ENCODE data around the gene INCA1. TPM values are rescaled to one million over a fixed set of nuclear protein-coding genes. Genes with fewer than 3 reads are reported as not detected.
"Not testable (repeated sequence)": the region's sequence is repeated elsewhere in the genome, so short reads cannot be mapped to it uniquely, and the experiment has no call there.

The INCA1 gene
- polyA plus RNA-seq, 1 of the 3 experiments (the other 2 are of a cell fraction), result 1.2 TPM

GRCh38 chr17:5031365-5032082, 34.2 kb upstream of the INCA1 start:
- H3K27ac ChIP-seq (ENCODE audit: low read depth in 2 of 2, low read length in 1 of 2), result peak overlapping the region in 1 of 2 experiments; percentile 11; a peak in 1 of 4 replicates
- H3K9me3 ChIP-seq, result no peaks in the 10 kb centered on the region
- H3K4me2 ChIP-seq, result peak overlapping the region; percentile 71
- 10% methylated on average over 20 of the region's 48 CpGs for WGBS (ENCODE audit: low lambda C conversion rate)
- no peaks in the 10 kb centered on the region for H3K36me3 ChIP-seq (replicated peaks in 1 of 2; ENCODE audit: control insufficient read depth in 1 of 2, insufficient read depth in 2 of 2, low read length in 1 of 2)
- no peaks in the 10 kb centered on the region for H4K20me1 ChIP-seq (ENCODE audit: insufficient read depth)
- POLR2A ChIA-PET, result no interaction called here
- no peaks in the 10 kb centered on the region for H3K79me2 ChIP-seq (ENCODE audit: insufficient read depth)
- peak; percentile 43; the same call in 1 of the 2 replicates for TF ChIP-seq GABPA (IDR thresholded peaks at IDR 0.05; ENCODE audit: low read depth)
- no peak for TF ChIP-seq PBX3 (IDR thresholded peaks at IDR 0.05)
- TF ChIP-seq EP300 (IDR thresholded peaks at IDR 0.05; ENCODE audit: borderline replicate concordance in 1 of 2, low read depth in 1 of 2, low read length in 1 of 2), result no peak
- peak; percentile 66 for TF ChIP-seq CTCF (IDR thresholded peaks at IDR 0.05)
- peak; percentile 55 for TF ChIP-seq SMC3 (IDR thresholded peaks at IDR 0.05; ENCODE audit: low read depth, low read length)
- no peak for TF ChIP-seq GATA2 (CRISPR knock-in tag; IDR thresholded peaks at IDR 0.05)
- no peak for TF ChIP-seq RXRA (IDR thresholded peaks at IDR 0.05; ENCODE audit: borderline replicate concordance, low read depth)
- no peak for TF ChIP-seq FOXJ3 (CRISPR knock-in tag; IDR thresholded peaks at IDR 0.05)
- TF ChIP-seq EZH2phosphoT487 (IDR thresholded peaks at IDR 0.05; ENCODE audit: borderline replicate concordance, low read depth), result no peak
- TF ChIP-seq MXI1 (IDR thresholded peaks at IDR 0.05; ENCODE audit: low read depth, low read length), result no peak
- TF ChIP-seq TCF12 (IDR thresholded peaks at IDR 0.05), result no peak
- no peak for TF ChIP-seq NFIC (IDR thresholded peaks at IDR 0.05; ENCODE audit: borderline replicate concordance)
- no peak for TF ChIP-seq FOXM1 (IDR thresholded peaks at IDR 0.05; ENCODE audit: low read depth)
- 0 out of 2 replicates have a peak, but pooled peaks have one; percentile 51 for TF ChIP-seq SIN3A (IDR thresholded peaks at IDR 0.05; ENCODE audit: borderline replicate concordance, low read depth, low read length)
- no peak for TF ChIP-seq RCOR1 (IDR thresholded peaks at IDR 0.05; ENCODE audit: low read length)
- peak; percentile 43 for TF ChIP-seq RAD21 (IDR thresholded peaks at IDR 0.05; ENCODE audit: low read length)
- peak; percentile 94 for TF ChIP-seq MAX (IDR thresholded peaks at IDR 0.05; ENCODE audit: low read depth)
- no peak for TF ChIP-seq USF1 (IDR thresholded peaks at IDR 0.05; ENCODE audit: borderline replicate concordance, low read depth)
- no peak for TF ChIP-seq TAF1 (IDR thresholded peaks at IDR 0.05; ENCODE audit: borderline replicate concordance, low read depth, low read length)
- CTCF ChIA-PET, result interaction anchor here (0.7 to 3.7 kb wide), 13 partner anchors 10 to 51 kb away, joined by 3 to 26 read pairs (median 4); no protein-coding TSS in a partner anchor
- H3F3A ChIP-seq (replicated peaks; ENCODE audit: insufficient read depth), result peaks cover 4% of the 10 kb centered on the region
- H3K9me2 ChIP-seq, result no peaks in the 10 kb centered on the region
- peak; percentile 95 for DNase-seq
- H3K27me3 ChIP-seq (ENCODE audit: insufficient read depth), result no peaks in the 10 kb centered on the region
- H2AFZ ChIP-seq (ENCODE audit: low read depth), result peak overlapping the region; percentile 99
- peak overlapping the region; percentile 34 to 55; a peak in 3 of 4 replicates for H3K4me3 ChIP-seq (ENCODE audit: low read depth in 2 of 2, low read length in 1 of 2)
- peaks cover 0 to 2% of the 10 kb centered on the region in 2 experiments; a peak in 1 of 4 replicates for H3K4me1 ChIP-seq (ENCODE audit: control insufficient read depth in 1 of 2, insufficient read depth in 2 of 2, low read depth in 1 of 2, low read length in 1 of 2)
- H3K9ac ChIP-seq, result peak overlapping the region; percentile 43; the same call in 1 of the 2 replicates

- H3K4me3 ChIP-seq (ENCODE audit: low read depth in 2 of 2, low read length in 1 of 2); H3K9me2 ChIP-seq; POLR2A ChIA-PET; H3K79me2 ChIP-seq (ENCODE audit: insufficient read depth); H4K20me1 ChIP-seq (ENCODE audit: insufficient read depth); H2AFZ ChIP-seq (ENCODE audit: low read depth); H3K36me3 ChIP-seq (replicated peaks in 1 of 2; ENCODE audit: control insufficient read depth in 1 of 2, insufficient read depth in 2 of 2, low read length in 1 of 2); H3K9ac ChIP-seq; H3K27ac ChIP-seq (ENCODE audit: low read depth in 2 of 2, low read length in 1 of 2); H3K9me3 ChIP-seq; H3K27me3 ChIP-seq (ENCODE audit: insufficient read depth); H3K4me1 ChIP-seq (ENCODE audit: control insufficient read depth in 1 of 2, insufficient read depth in 2 of 2, low read depth in 1 of 2, low read length in 1 of 2); DNase-seq; H3K4me2 ChIP-seq: not testable (repeated sequence)
- H3F3A ChIP-seq (replicated peaks; ENCODE audit: insufficient read depth), result peaks cover 11% of the 10 kb centered on the region
- 100% methylated on average over 2 of the region's 2 CpGs for WGBS (ENCODE audit: low lambda C conversion rate)
- CTCF ChIA-PET, result interaction anchor here (0.6 to 3.7 kb wide), 8 partner anchors 13 to 49 kb away, joined by 3 to 26 read pairs (median 3); partner anchors contain the start of gene CAMTA2
These were observed 32.8 kb upstream of the INCA1 start for GRCh38 chr17:5030168-5030567.
